ENCODE measurements around the gene ATG2A. TPM values are rescaled to one million over a fixed set of nuclear protein-coding genes. Genes with fewer than 3 reads are reported as not detected.

The ATG2A gene
- total RNA-seq, 1 experiment from 2014 or later, result 22.5 TPM

GRCh38 chr11:64858467-64859263, 58.3 kb downstream of the ATG2A start:
- H3K4me3 ChIP-seq (ENCODE audit: insufficient read depth, low read depth, low read length), result no peak overlapping the region
- no peaks in the 10 kb centered on the region for H3K27me3 ChIP-seq (ENCODE audit: control insufficient read depth, insufficient read depth, low read length)
- no peak for DNase-seq
- no peaks in the 10 kb centered on the region; the same call in none of the 2 replicates for H3K36me3 ChIP-seq (replicated peaks; ENCODE audit: control insufficient read depth, insufficient read depth, low read length)

- Histone ChIP-seq H3K4me3 (ENCODE audit: insufficient read depth, low read depth, low read length) (no peak overlapping the region), H3K27me3 (ENCODE audit: control insufficient read depth, insufficient read depth, low read length) (no peaks in the 10 kb centered on the region), H3K36me3 (replicated peaks; ENCODE audit: control insufficient read depth, insufficient read depth, low read length) (no peaks in the 10 kb centered on the region; the same call in none of the 2 replicates)
- DNase-seq, result no peak
Measured at GRCh38 chr11:64857485-64857884, 59.5 kb downstream of the ATG2A start.

GRCh38 chr11:64856382-64857227, 60.4 kb downstream of the ATG2A start:
- Histone ChIP-seq H3K27me3 (ENCODE audit: control insufficient read depth, insufficient read depth, low read length) (no peaks in the 10 kb centered on the region), H3K36me3 (replicated peaks; ENCODE audit: control insufficient read depth, insufficient read depth, low read length) (no peaks in the 10 kb centered on the region; the same call in none of the 2 replicates), H3K4me3 (ENCODE audit: insufficient read depth, low read depth, low read length) (no peak overlapping the region)
- DNase-seq, result no peak

- no peaks in the 10 kb centered on the region; the same call in none of the 2 replicates for H3K36me3 ChIP-seq (replicated peaks; ENCODE audit: control insufficient read depth, insufficient read depth, low read length)
- no peak for DNase-seq
- no peaks in the 10 kb centered on the region for H3K27me3 ChIP-seq (ENCODE audit: control insufficient read depth, insufficient read depth, low read length)
- H3K4me3 ChIP-seq (ENCODE audit: insufficient read depth, low read depth, low read length), result no peak overlapping the region
Measured at GRCh38 chr11:64855596-64856304, 61.3 kb downstream of the ATG2A start.

- no peak overlapping the region for H3K4me3 ChIP-seq (ENCODE audit: insufficient read depth, low read depth, low read length)
- H3K27me3 ChIP-seq (ENCODE audit: control insufficient read depth, insufficient read depth, low read length), result no peaks in the 10 kb centered on the region
- DNase-seq, result no peak
- no peaks in the 10 kb centered on the region; the same call in none of the 2 replicates for H3K36me3 ChIP-seq (replicated peaks; ENCODE audit: control insufficient read depth, insufficient read depth, low read length)
Measured at GRCh38 chr11:64854534-64855502, 62.2 kb downstream of the ATG2A start.

- Histone ChIP-seq H3K36me3 (replicated peaks; ENCODE audit: control insufficient read depth, insufficient read depth, low read length) (no peaks in the 10 kb centered on the region; the same call in 1 of the 2 replicates), H3K27me3 (ENCODE audit: control insufficient read depth, insufficient read depth, low read length) (no peaks in the 10 kb centered on the region), H3K4me3 (ENCODE audit: insufficient read depth, low read depth, low read length) (no peak overlapping the region)
- no peak for DNase-seq
Measured at GRCh38 chr11:64854157-64854533, 62.9 kb downstream of the ATG2A start.

- no peaks in the 10 kb centered on the region for H3K27me3 ChIP-seq (ENCODE audit: control insufficient read depth, insufficient read depth, low read length)
- H3K36me3 ChIP-seq (replicated peaks; ENCODE audit: control insufficient read depth, insufficient read depth, low read length), result no peaks in the 10 kb centered on the region; the same call in 1 of the 2 replicates
- H3K4me3 ChIP-seq (ENCODE audit: insufficient read depth, low read depth, low read length), result no peak overlapping the region
- no peak for DNase-seq
Measured at GRCh38 chr11:64853709-64854108, 63.3 kb downstream of the ATG2A start.

- DNase-seq, result no peak
- no peaks in the 10 kb centered on the region; the same call in 1 of the 2 replicates for H3K36me3 ChIP-seq (replicated peaks; ENCODE audit: control insufficient read depth, insufficient read depth, low read length)
- no peak overlapping the region for H3K4me3 ChIP-seq (ENCODE audit: insufficient read depth, low read depth, low read length)
- no peaks in the 10 kb centered on the region for H3K27me3 ChIP-seq (ENCODE audit: control insufficient read depth, insufficient read depth, low read length)
Measured at GRCh38 chr11:64852804-64853509, 64.1 kb downstream of the ATG2A start.

- DNase-seq, result no peak
- no peak overlapping the region for H3K4me3 ChIP-seq (ENCODE audit: insufficient read depth, low read depth, low read length)
- no peaks in the 10 kb centered on the region for H3K27me3 ChIP-seq (ENCODE audit: control insufficient read depth, insufficient read depth, low read length)
- no peaks in the 10 kb centered on the region; the same call in 1 of the 2 replicates for H3K36me3 ChIP-seq (replicated peaks; ENCODE audit: control insufficient read depth, insufficient read depth, low read length)
Measured at GRCh38 chr11:64851831-64852351, 65.1 kb downstream of the ATG2A start.

GRCh38 chr11:64850979-64851567, 65.9 kb downstream of the ATG2A start:
- Histone ChIP-seq H3K27me3 (ENCODE audit: control insufficient read depth, insufficient read depth, low read length) (no peaks in the 10 kb centered on the region), H3K36me3 (replicated peaks; ENCODE audit: control insufficient read depth, insufficient read depth, low read length) (no peaks in the 10 kb centered on the region; the same call in 1 of the 2 replicates), H3K4me3 (ENCODE audit: insufficient read depth, low read depth, low read length) (no peak overlapping the region)
- peak; percentile 90 for DNase-seq

- H3K36me3 ChIP-seq (replicated peaks; ENCODE audit: control insufficient read depth, insufficient read depth, low read length), result no peaks in the 10 kb centered on the region; the same call in 1 of the 2 replicates
- H3K27me3 ChIP-seq (ENCODE audit: control insufficient read depth, insufficient read depth, low read length), result no peaks in the 10 kb centered on the region
- no peak for DNase-seq
- H3K4me3 ChIP-seq (ENCODE audit: insufficient read depth, low read depth, low read length), result no peak overlapping the region
Measured at GRCh38 chr11:64849598-64850356, 67.2 kb downstream of the ATG2A start.
